GM12891 (cell line): Measurements from ENCODE around the gene NTN3.

Experiments used
- PAX5 ChIP-seq: IDR thresholded peaks from 2 replicates; pipeline ENCODE4 v1.6.1; 2011; ENCODE audit warnings: low read length, moderate library complexity, mild to moderate bottlenecking; ENCODE audit not compliant: insufficient read depth, severe bottlenecking
- POLR2A ChIP-seq: IDR thresholded peaks from 2 replicates; pipeline ENCODE4 v1.6.1; 2011; ENCODE audit warnings: low read depth, low read length, control low read depth
- POLR2AphosphoS5 ChIP-seq: IDR thresholded peaks from 2 replicates; pipeline ENCODE4 v1.6.1; 2011; ENCODE audit warnings: low read depth, low read length, control low read depth
- POU2F2 ChIP-seq: IDR thresholded peaks from 2 replicates; pipeline ENCODE4 v1.6.1; 2011; ENCODE audit warnings: low read depth, mild to moderate bottlenecking, control low read depth, low read length, moderate library complexity
- SPI1 ChIP-seq: IDR thresholded peaks from 2 replicates; pipeline ENCODE4 v1.6.1; 2011; ENCODE audit warnings: low read depth, low read length, control low read depth
- TAF1 ChIP-seq: IDR thresholded peaks from 2 replicates; pipeline ENCODE4 v1.6.1; 2011; ENCODE audit warnings: low read depth, low read length, control low read depth

- TF ChIP-seq POLR2AphosphoS5, result no peak
- no peak for TF ChIP-seq POLR2A
- TF ChIP-seq TAF1, result no peak
- TF ChIP-seq PAX5, result no peak
- TF ChIP-seq SPI1, result no peak
- TF ChIP-seq POU2F2, result no peak
These were observed 15.8 kb upstream of the NTN3 start for GRCh38 chr16:2455081-2455845.
